GM18520 (cell line): ENCODE measurements around the gene ROBO1.
"Not testable (repeated sequence)": the region's sequence is repeated elsewhere in the genome, so short reads cannot be mapped to it uniquely, and the experiment has no call there.

ENCODE experiments used
- ATAC-seq: cut with Tn5 transposase; IDR thresholded peaks from one replicate; pipeline ENCODE4 v1.9.1; 2021; ENCODE audit not compliant: unreplicated experiment

The ROBO1 gene

DNA sequence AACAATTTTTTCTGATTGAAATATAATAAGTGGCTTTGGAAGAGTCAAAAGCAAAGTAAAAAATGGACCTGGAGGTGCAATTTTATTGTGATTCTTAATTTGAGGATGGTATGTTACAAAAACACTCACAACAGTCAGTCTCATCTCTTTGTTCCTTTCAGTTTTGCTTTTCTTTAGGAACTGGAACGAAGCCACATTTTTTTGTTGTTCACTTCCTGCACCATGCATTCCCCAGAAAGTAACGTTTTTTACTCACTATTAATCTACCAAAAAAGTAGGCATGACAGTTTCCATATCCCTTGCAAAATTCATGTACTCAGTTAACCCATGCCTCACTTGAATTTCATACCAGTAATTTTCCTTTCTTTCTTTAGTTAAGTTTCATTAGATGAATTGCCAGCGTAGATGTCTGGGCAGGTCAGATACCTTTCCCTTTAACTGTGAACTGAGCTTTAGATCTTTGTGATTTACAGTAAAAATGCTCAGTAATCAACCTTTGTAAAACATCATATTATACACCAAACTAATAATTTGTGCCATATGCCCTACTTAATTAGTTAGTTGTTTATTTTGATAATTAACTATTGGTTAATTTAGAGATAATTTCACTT, 384.3 kb downstream of the ROBO1 start:
- ATAC-seq = no peak

DNA sequence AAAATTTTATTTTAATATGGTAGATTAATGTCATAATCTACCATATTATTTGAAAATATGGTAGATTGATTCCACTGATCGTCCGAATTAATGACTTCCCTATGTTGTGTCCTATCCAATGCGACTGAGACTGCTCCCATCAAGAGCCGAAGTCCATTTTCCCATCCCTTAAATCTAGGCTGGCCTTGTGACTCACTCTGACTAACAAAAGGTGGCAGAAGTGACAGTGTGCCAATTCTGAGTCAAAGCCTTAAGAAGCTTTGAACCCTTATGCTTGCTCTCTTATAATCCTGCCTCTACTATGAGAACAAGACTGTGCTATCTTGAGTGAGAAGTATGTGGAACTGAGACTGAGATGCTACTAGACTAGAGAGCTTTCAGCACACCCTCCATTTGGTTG, 387.2 kb downstream of the ROBO1 start:
- no peak for ATAC-seq

DNA sequence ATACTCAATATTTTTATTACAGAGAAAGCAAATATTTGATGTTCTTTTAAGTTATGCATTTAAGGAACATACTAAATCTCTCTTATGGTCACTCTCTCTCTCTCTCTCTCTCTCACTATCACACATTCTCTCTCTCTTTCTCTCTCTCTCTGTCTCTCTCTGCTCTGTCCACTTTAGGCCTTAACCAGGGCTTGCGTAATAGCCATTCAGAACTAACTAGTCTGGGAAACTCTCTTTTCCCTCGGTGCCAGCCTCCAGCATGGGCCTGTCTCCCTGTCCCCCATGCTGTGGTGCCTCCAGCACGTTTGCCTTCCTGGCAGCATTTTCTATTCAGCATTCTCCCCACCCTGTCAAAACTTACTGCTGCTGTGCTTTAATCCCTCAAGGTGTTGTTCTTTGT, 389.7 kb downstream of the ROBO1 start:
- ATAC-seq = no peak

DNA sequence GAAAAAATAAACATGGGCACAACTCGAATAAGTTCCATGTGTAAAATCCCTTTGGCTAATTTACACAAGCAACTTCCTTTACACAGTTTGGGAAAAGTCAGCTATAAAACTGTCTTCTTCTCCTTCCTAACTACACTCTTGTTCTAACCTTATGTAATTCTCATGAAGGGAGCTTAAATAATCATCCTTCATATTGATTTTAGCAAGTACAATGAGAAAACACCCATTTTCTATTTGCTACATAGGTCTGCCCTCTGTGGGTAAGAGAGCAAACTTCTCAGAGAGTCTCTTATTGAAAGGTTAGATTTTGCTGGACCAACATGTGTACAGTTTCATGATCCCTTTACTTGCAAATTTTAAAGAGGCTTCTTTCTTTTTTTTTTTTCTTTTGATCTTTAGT, 398.5 kb downstream of the ROBO1 start:
- no peak for ATAC-seq

DNA sequence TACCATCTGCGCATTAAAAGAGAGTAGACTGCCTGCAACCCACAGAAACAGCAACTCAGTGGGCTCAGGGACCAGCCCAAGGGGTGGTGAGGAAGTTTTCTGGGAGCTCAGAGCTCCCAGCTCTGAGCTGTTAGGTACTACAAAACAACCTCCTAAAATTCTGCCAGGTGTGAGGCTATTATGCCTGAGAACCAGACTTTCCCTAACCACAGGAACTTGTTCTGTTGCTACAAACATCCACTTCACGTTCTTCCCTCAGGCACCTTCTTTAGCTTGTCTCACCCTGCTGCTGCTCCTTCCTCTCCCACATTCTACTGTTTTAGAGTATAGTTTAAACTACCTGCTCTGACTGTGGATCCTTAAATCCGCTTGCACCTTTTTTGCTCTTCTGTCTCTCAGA, 399.4 kb downstream of the ROBO1 start:
- no peak for ATAC-seq

DNA sequence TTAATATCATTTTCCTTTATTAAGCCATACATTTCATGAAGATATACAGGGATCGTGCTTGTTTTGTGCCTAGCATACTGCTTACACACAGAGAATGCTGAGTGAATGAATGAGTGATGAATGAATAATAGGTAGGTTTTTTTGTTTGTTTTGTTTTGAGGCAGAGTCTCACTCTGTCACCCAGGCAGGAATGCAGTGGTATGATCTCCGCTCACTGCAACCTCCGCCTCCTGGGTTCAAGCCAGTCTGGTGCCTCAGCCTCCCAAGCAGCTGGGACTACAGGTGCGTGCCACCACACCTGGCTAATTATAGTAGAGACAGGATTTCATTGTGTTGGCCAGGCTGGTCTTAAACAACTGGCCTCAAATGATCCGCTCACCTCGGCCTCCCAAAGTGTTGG, 400.0 kb downstream of the ROBO1 start:
- ATAC-seq = no peak

DNA sequence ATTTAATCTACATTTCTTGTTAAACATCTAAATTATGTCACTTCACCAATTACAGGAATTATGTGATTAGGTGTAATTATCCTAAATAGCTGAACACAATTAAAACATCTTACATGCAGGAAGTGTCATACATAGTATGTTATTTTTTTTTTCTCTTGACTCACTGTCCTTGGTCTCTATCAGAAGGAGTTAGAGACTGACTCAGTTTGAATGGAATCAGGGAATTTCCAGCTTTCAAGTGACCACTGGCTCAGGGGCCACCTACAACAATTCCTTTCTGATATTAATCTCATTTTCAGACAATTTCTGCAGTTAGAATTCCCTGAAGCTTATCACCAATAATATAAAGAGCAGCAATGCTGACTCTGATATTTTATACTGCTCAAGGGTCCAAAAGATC, 400.7 kb downstream of the ROBO1 start:
- ATAC-seq = no peak

DNA sequence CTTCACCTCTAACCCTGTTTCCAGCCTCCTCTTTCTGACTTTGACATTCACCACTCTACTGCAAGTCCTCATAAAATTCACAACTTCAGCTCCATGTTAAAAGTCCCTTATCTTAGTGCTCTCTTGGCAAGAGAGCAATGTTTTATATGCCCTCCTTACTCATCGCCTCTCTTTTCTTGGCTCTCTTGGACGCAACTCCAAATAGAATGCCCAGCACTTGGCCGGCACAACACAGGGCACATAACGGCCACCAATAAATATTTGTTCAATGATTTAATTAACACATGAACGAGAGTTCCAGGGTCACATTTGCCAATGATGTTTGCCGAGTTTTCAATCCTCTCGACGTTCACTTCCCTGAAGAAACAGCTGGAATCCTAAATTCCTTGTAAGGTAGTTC, 401.4 kb downstream of the ROBO1 start:
- ATAC-seq = no peak

DNA sequence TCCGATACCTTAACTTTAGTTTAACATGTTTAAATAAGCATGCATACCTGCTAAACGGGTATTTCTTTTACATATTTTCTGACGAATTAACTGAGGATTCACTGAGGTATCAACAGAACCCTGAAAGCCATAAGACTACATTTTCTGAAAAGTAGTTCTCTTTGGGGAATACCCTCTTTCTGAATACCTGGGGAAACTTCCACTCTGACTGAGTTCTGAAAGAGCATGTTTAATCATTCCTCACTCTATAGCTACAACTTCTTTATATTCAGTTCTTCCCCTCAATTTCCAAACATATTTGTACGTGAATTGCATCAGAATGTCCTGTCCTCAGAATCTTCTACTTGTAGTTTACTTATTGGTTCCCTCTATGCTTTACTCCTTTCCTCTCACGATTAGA, 403.0 kb downstream of the ROBO1 start:
- no peak for ATAC-seq

DNA sequence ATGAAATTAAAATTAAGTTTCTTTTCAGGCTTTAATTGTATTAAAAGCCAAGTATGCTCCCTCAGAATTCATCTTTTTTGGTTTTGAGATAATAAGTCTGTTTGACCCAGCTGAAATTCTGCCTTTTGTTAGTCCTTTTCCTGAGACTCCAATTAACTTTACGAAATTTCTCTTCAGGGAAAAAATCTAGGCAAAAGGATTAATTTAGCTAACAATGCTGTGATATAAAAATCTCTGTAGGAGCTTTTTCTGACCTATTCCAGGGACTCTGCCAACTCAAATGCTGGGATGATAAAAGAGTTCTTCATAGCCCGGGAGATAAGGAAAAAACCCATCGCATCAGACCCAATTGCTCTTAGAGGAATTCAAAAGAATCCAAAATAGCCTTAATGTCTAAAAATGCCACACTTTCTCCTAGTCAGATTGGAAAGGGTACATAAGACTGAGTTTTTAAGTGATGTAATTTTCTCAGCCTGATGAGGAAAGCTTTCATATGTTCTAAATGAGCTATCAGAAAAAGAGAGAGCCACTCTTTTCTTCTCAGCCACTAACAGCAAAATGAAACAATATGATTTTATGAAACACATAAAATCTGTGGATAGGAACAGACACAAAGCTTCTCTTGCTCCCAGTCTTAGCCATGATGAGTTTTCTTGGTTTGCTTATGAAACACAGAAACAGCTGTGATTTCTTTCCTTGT, 405.1 kb downstream of the ROBO1 start:
- ATAC-seq = no peak

DNA sequence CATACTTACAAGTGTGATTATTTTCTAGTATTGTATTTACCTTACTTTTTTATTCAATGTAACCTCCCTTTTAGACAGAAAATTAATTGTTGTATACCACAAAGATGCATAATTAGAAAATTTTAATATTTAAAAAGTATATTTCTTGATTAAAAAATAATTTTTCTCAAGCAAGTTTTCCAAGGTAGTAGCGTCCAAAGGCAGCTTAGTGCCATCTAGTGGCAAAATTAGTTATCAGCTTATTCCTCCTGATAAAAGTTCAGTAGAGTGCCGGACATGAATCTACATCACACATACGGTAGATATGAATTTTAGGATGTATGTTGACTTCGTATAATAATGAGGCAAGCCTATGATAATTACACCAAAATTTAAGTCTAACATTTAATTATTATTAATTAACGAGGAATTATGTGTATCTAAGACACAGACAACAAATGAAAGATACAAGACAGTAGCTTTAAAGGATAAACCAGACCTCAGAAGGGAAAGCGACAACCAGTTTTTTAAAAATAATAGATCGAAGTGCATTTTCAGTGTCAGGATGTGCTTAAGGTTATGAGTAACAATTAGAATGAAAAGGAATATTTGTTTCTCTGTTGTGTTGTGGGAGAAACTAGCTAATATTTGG, 405.9 kb downstream of the ROBO1 start:
- peak; percentile 73 for ATAC-seq

DNA sequence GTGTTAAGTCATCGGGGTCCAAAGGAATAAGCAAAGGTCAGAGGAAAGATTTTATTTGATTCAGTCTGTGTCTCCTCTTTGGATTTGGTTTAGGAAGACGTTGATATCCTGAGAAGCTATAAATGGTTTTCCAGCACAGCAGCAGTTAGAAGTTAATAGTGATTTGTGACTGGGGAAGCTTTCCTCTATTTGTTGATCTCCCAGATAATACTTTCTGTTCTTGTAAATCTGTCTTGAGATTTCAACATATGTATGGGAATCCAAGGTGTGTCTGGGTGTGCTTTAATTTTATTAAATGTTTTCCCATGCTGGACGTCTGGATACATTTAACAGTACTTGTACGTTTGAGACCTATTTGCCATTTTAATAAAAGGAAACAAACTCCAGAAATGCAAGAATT, 409.5 kb downstream of the ROBO1 start:
- ATAC-seq = no peak

DNA sequence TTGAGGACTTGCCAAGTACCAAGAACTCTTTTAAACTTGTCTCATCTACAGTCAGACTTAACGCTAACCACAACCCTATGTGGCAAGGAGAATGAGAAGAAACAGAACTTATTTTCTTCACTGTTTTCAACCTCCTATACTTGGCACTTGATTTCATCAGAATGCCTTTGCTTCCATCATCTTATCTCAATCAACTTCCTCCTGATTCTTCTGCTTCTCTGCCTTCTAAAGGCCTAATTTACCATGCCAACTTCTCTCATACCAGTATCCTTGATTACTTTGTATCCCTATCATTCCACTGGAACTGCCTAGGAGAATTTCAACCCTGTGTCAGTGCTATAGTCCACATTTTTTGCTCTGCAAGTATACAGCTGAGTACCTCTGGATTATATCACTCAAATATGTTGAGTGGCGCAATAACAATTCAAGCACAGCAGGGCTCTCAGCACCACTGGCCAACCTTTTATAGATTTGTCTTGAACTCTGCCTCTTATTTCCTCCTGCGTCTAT, 413.6 kb downstream of the ROBO1 start:
- ATAC-seq = no peak

DNA sequence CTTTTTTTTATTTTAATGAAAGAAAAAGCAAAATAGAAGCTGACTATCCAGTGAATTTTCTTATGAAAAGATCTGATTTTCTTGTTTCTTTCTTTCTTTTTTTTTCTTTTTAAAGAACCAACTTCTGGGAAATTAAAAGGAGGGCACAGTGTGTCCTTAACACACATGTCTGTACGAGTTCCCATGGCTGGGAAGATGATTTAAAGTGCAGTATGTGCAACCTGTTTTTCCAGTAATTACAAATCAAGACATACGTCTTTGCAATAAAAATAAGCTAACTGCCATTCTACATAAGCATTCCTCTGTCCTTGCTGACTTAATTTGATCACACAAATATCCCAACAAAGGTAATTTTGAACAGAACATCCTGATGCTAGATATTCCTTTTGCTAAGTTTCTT, 416.1 kb downstream of the ROBO1 start:
- ATAC-seq = no peak

DNA sequence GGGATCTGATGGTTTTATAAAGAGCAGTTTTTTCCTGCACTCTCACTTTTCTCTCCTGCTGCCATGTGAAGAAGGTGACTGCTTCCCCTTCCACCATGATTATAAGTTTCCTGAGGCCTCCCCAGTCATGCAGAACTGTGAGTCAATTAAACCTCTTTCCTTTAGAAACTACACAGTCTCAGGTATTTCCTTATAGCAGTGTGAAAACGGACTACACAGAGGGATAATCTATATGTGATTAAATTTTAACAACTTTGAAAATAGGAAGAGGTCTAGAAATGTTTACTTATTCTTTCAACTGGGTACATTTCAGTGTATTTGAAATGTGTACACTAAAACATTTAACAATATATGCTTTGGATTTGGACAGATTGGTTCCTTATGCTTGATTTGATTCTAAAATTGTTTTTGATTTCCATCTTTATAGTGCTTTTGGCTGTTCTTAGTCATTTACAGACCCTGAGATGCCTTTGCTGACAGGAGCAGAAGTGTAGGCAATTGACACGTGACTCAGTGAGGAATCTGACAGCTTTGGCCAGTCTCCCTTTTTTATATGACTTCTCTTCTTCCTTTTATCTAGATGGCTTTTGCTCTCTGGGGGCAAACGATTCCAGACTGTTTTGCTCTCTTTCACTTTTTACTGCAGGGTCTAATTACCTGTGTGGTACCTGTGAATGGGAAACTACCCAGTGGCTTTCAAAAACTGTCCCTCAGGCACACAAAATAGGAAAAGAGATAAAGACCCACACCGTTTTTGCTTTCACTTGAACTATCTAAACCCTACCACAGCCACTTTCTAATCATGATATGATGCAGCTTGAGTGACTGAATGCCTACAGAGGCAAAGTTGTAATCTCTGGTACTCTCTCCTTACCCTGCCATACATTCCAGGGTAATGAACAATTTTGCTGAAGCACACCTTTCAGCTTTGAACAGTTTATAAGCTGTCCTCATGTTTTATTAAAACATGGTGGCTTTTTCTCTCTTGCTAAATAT, 422.6 kb downstream of the ROBO1 start:
- ATAC-seq = no peak

DNA sequence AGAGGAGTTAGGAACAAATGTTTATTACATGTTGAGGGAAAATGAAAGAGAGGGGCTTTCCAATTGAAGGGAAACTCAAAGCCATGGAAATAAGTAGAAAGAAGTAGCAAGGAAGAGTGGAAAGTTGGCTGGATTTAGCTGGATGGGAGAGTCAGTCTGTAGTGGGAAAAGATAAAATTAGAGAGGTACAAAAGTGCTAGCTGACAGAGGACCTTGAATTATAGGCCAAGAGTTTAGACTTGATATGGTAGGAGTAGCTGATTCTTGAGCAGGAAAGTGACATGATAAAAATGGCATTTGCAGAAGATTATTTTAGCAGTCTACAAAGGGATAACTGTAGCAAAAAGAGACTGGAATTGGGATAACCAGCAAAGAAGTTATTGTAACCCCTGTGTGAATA, 425.8 kb downstream of the ROBO1 start:
- no peak for ATAC-seq

DNA sequence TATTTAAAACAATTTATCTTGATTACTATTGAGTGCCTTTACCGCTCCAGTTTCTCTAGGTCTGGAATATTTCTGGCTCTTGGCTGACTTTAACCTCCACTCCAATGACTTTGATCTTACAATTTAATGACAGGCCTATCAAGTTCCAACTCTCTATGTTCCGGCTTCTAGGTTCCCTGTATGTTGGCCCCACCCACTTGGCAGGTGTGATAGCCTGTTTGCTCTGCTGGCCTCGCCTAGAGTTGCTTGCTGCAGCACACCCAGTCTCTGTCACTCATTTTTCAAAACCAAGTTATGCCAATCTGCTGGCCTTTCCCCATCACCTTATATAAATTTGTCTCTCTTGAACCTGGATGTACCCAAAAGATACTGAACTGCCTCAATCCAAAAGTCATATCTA, 428.0 kb downstream of the ROBO1 start:
- ATAC-seq = no peak

DNA sequence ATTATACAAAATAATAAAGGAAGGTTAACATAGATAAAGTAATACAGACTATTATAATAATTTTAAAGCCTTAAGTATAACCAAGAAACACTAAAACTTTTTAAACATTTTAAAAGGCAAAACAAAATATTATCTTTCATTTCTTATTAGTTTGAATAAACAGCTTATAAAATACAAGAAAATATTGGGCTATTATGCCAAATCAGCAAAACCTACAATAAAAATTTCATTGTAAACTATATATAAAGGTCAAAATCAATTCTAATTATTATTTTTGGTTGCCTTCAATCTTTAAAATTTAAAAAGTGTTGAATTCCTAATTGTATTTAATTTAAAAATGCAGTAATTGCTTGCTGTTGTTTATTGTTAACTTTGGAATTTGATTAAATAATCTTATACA, 430.0 kb downstream of the ROBO1 start:
- ATAC-seq = no peak

DNA sequence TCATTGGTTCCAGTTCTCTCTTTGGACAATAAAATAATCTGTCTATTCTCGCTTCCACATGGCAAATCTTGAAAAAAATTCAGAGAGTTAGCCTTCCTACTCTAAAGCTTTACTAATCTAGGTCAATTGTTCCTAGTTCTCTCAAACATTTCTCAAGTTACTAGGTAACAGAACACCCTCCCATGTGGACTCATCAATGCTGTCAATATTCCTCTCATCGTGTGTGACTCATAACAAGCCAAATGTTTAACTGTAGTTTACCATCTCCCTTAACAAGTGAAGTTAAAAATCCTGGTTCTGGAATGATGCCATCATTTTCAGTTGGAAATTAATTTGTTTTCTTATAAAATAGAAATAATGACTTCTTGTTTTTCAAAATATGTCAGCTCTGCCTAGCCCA, 438.6 kb downstream of the ROBO1 start:
- ATAC-seq = no peak

DNA sequence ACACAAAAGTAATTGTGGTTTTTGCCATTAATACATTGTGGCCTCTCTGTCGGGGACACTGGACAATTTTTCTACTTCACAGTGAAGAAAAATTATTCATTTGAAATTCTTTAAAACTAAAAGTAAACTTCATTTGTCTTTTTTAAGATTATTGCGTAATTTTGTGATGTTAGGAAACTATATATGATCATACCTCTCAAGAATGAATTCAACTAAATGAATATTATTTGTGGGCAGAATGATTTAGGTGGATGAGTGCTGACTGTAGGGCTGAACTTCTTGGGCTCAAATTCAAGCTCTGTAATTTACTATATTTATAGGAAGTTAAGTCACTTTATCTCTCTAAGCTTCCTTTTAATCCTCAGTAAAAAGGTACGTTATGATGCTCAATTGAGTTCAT, 441.2 kb downstream of the ROBO1 start:
- no peak for ATAC-seq

DNA sequence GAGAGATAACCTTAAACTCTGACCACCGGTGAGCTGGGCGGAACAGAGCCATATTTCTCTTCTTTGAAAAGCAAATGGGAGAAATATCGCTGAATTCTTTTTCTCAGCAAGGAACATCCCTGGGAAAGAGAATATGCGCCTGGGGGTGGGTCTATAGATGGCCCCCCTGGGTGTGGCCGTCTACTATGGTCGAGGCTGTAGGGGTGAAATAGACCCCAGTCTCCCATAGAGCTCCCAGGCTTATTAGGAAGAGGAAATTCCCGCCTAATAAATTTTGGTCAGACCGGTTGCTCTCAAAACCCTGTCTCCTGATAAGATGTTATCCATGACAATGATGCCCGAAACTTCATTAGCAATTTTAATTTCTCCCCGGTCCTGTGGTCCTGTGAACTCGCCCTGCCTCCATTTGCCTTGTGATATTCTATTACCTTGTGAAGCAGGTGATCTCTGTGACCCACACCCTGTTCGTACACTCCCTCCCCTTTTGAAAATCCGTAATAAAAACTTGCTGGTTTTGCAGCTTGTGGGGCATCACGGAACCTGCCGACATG, 441.9 kb downstream of the ROBO1 start:
- ATAC-seq = not testable (repeated sequence)
